SK-N-MC (cell line): Measurements from ENCODE around the gene UTF1.

ENCODE experiments used
- DNase-seq: peaks from one replicate; pipeline ENCODE4 v3.0.0-alpha.2; 2011; ENCODE audit warnings: low read depth, low spot score
- H3K27ac ChIP-seq: fragments of 200-600 bp; sonication (generic); 2 replicates; pipeline ENCODE4 v1.5.1; 2016; ENCODE audit warnings: mixed run types
- H3K36me3 ChIP-seq: fragments of 200-600 bp; sonication (generic); 2 replicates; pipeline ENCODE4 v1.6.1; 2017; ENCODE audit warnings: antibody characterized with exemption, low read length, mixed read lengths; ENCODE audit not compliant: insufficient read depth
- H3K4me3 ChIP-seq: fragments of 200-600 bp; sonication (generic); 2 replicates; pipeline ENCODE4 v1.5.1; 2016
- H3K9ac ChIP-seq: fragments of 200-600 bp; sonication (generic); 2 replicates; pipeline ENCODE4 v1.8.0; 2017; ENCODE audit warnings: mixed run types, mixed read lengths; ENCODE audit not compliant: insufficient read length
- H3K9me3 ChIP-seq: fragments of 200-600 bp; sonication (generic); 2 replicates; pipeline ENCODE4 v1.6.1; 2017; ENCODE audit warnings: low read depth, mild to moderate bottlenecking, antibody characterized with exemption, low read length, moderate library complexity, mixed read lengths
- EZH2 ChIP-seq: fragments of 200-600 bp; sonication (generic); IDR thresholded peaks from one replicate; pipeline ENCODE4 v1.6.1; 2017; ENCODE audit warnings: antibody characterized with exemption
- FOXP2 ChIP-seq: optimal IDR thresholded peaks from 2 replicates; pipeline ENCODE3; 2011; ENCODE audit warnings: mild to moderate bottlenecking, moderate library complexity; ENCODE audit not compliant: insufficient read depth; ENCODE audit errors: extremely low read length, control extremely low read depth
- POLR2AphosphoS5 ChIP-seq: IDR thresholded peaks from 2 replicates; pipeline ENCODE4 v1.6.1; 2012; ENCODE audit warnings: mild to moderate bottlenecking, low read depth, low read length, borderline replicate concordance

UTF1 gene

GRCh38 chr10:133253361-133253955 is 23.4 kb downstream of the UTF1 start:
- no peak overlapping the region for H3K9ac ChIP-seq
- no peaks in the 10 kb centered on the region for H3K9me3 ChIP-seq
- H3K4me3 ChIP-seq: no peak overlapping the region
- no peak overlapping the region for H3K27ac ChIP-seq
- H3K36me3 ChIP-seq: no peaks in the 10 kb centered on the region
- TF ChIP-seq EZH2 (no peak), FOXP2 (no peak), POLR2AphosphoS5 (no peak)
- no peak for DNase-seq

GRCh38 chr10:133254421-133255120 is 24.6 kb downstream of the UTF1 start:
- no peak overlapping the region for H3K4me3 ChIP-seq
- no peaks in the 10 kb centered on the region for H3K9me3 ChIP-seq
- H3K36me3 ChIP-seq: no peaks in the 10 kb centered on the region
- TF ChIP-seq POLR2AphosphoS5 (no peak), FOXP2 (no peak), EZH2 (no peak)
- H3K27ac ChIP-seq: no peak overlapping the region
- no peak for DNase-seq
- no peak overlapping the region for H3K9ac ChIP-seq

- no peak for DNase-seq
- H3K9me3 ChIP-seq: no peaks in the 10 kb centered on the region
- no peak overlapping the region for H3K27ac ChIP-seq
- no peak overlapping the region for H3K4me3 ChIP-seq
- no peak overlapping the region for H3K9ac ChIP-seq
- TF ChIP-seq POLR2AphosphoS5: no peak
- TF ChIP-seq EZH2: no peak
- TF ChIP-seq FOXP2: no peak
- H3K36me3 ChIP-seq: no peaks in the 10 kb centered on the region
Measured at GRCh38 chr10:133255323-133255722, 25.3 kb downstream of the UTF1 start.

GRCh38 chr10:133257489-133258065 is 27.6 kb downstream of the UTF1 start:
- TF ChIP-seq FOXP2 (no peak), POLR2AphosphoS5 (no peak), EZH2 (no peak)
- Histone ChIP-seq H3K27ac (no peak overlapping the region), H3K36me3 (no peaks in the 10 kb centered on the region), H3K4me3 (peak overlapping the region; percentile 49), H3K9me3 (no peaks in the 10 kb centered on the region), H3K9ac (no peak overlapping the region)
- peak; percentile 2 for DNase-seq

GRCh38 chr10:133258066-133258817 is 28.2 kb downstream of the UTF1 start:
- Histone ChIP-seq H3K36me3 (no peaks in the 10 kb centered on the region), H3K4me3 (peak overlapping the region; percentile 49), H3K9ac (no peak overlapping the region), H3K27ac (no peak overlapping the region), H3K9me3 (no peaks in the 10 kb centered on the region)
- no peak for TF ChIP-seq EZH2
- no peak for TF ChIP-seq FOXP2
- TF ChIP-seq POLR2AphosphoS5: no peak
- DNase-seq: no peak

GRCh38 chr10:133258818-133259601 is 29.0 kb downstream of the UTF1 start:
- DNase-seq: peak; percentile 64
- Histone ChIP-seq H3K4me3 (peak overlapping the region; percentile 42; the same call in 1 of the 2 replicates), H3K9me3 (no peaks in the 10 kb centered on the region), H3K36me3 (no peaks in the 10 kb centered on the region), H3K27ac (0 out of 2 replicates have a peak overlapping the region, but pooled peaks have one; percentile 57), H3K9ac (no peak overlapping the region)
- TF ChIP-seq EZH2 (no peak), POLR2AphosphoS5 (0 out of 2 replicates have a peak, but pooled peaks have one; percentile 15), FOXP2 (peak; percentile 60)

- no peak for DNase-seq
- Histone ChIP-seq H3K36me3 (no peaks in the 10 kb centered on the region), H3K9ac (no peak overlapping the region), H3K27ac (no peak overlapping the region), H3K9me3 (no peaks in the 10 kb centered on the region), H3K4me3 (no peak overlapping the region)
- no peak for TF ChIP-seq POLR2AphosphoS5
- TF ChIP-seq FOXP2: no peak
- no peak for TF ChIP-seq EZH2
Measured at GRCh38 chr10:133259602-133259989, 29.6 kb downstream of the UTF1 start.
